Ramos (cell line): ENCODE results near the gene ZNF226.
"Not testable (repeated sequence)": the region's sequence is repeated elsewhere in the genome, so short reads cannot be mapped to it uniquely, and the experiment has no call there.

ENCODE experiments used
- in situ Hi-C: fragments of 300-500 bp; cut with MboI; formaldehyde crosslinking; loops from one replicate; pipeline ENCODE4 v1.14.3; 2022; ENCODE audit warnings: low sequenced_read_pairs; ENCODE audit not compliant: unreplicated experiment

Gene ZNF226

DNA sequence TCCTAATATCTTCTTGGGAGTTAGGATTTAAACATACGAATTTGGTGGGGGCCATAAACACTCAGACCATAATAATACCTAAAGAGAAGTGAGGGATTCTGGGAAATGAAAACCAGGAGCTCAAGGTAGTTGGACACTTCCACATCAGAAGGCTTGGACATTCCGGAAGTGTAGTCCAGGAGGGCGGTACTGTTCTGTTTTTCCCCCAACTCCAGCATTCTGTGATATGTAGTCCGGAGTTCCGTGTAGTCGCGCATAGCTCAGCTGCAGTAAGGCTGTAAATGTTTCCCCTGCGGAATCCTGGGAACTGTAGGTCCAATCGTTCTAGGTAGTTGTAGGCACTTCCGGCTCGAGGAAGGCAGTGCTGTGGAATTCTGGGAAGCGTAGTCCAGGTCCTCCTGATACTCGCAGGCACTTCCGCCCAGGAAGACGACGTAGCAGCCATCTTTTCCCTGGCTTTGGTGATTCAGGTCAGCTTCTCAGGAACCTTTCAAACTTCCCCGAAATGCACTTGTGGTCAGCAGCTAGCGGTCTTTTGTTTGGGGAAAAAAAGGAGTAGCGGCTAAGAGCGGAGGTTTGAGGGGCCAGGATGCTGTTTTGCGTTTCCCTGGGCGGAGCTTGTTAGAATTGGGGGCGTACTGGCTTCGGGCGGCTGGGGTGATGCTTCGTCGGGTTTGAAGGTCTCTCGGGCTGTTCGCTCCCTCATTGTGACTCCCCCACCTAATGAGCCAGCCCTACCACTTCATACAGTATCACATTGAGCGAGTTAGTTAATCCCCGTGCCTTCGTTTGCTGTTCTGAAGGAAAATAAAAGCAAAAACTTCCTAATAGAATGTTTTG lies at the start of gene ZNF226:
ZNF226 (plus strand) TSS at position 428 of the 840 bp plus-strand sequence. CDS start 4,981 bp downstream, outside the sequence.
- in situ Hi-C loops = no loop called here

DNA sequence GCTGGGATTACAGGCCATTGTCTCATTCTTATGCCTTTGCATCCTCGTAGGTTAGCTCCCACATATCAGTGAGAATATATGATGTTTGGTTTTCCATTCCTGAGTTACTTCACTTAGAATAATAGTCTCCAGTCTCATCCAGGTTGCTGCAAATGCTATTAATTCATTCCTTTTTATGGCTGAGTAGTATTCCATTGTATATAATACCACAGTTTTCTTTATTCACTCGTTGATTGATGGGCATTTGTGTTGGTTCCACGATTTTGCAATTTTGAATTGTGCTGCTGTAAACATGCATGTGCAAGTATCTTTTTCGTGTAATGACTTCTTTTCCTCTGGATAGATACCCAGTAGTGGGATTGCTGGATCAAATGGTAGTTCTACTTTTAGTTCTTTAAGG lies 43.7 kb upstream of the ZNF226 start:
- in situ Hi-C loops = not testable (repeated sequence)

DNA sequence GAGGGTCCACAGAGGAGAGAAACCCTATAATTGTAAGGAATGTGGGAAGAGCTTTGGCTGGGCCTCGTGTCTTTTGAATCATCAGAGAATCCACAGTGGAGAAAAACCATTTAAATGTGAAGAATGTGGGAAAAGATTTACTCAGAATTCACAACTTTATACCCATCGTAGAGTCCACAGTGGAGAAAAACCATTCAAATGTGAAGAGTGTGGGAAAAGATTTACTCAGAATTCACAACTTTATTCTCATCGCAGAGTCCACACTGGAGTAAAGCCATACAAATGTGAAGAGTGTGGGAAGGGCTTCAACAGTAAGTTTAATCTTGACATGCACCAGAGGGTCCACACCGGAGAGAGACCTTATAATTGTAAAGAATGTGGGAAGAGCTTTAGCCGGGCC lies 32.9 kb upstream of the ZNF226 start:
- in situ Hi-C loops = no loop called here

GRCh38 chr19:44141191-44142058 lies 23.5 kb upstream of the ZNF226 start, which contains the start of gene ZNF234:
TSS of gene ZNF234 (plus strand) at chr19:44141554. CDS start at chr19:44144633, 3,079 bp downstream.
- in situ Hi-C loops = no loop called here

DNA sequence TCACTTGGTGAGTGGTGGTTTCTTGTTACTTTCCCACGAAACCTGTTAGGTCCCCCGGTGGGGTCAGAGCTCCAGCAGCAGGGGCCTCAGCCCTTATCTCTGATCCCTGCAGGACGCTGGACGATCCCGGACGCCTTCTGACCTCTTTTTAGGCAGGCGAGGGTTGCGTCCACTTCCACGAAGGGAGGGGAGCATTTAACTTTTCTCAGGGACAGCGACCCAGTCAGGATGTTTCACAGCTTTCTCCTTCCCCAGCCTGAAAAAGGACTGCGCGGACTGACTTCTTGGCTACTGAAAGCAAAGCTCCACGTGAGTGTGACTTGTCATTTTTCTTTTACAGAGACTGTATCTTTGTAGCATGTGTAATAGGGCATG lies 22.9 kb upstream of the ZNF226 start:
- in situ Hi-C loops = no loop called here

DNA sequence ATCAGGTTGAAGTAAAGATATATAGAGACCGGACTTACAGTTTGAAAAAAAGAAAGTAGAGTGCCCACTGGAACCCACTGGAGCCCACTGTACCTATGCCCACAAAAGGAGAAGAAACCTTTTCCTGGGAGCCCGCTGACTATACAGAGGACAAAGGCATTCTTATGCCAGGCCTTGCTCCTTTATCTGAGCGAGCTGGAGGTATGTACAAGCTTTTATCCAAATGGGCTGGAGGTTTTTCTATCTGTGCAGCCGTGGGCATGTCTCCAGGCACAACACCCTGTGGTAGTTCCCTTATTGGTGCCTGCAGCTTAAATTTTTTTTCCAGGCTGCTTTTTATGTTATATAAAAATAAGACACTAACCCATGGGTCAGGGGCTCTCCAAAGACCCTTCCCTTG lies 15.1 kb upstream of the ZNF226 start:
- in situ Hi-C loops = no loop called here

DNA sequence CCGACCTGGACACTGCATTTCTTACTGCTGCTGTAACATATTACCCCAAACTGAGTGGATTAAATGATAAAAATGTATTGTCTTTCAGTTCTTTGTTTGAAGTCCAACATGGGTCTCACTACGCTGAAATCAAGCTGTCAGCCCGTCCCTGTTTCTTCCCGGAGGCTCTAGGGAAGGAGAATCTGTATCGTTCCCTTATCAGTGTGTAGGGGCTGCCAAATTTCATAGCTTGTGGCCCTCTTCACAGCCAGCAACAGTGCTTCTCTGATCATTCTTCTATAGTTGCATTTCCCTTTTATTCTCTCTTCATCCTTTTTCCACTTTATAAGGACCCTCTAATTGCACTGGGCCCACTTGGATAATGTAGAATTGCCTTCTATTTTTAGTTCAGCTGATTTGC lies 13.4 kb upstream of the ZNF226 start:
- in situ Hi-C loops = no loop called here

DNA sequence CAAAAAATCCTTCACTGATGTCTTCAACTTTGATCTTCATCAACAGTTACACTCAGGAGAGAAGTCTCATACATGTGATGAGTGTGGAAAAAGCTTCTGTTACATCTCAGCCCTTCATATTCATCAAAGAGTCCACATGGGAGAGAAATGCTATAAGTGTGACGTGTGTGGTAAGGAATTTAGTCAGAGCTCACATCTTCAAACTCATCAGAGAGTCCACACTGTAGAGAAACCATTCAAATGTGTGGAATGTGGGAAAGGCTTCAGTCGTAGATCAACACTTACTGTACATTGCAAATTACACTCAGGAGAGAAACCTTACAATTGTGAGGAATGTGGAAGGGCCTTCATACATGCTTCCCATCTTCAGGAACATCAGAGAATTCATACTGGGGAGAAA lies 8.4 kb upstream of the ZNF226 start:
- in situ Hi-C loops = no loop called here

- in situ Hi-C loops = no loop called here
Observed at GRCh38 chr19:44163789-44164188, 1.1 kb upstream of the ZNF226 start.

DNA sequence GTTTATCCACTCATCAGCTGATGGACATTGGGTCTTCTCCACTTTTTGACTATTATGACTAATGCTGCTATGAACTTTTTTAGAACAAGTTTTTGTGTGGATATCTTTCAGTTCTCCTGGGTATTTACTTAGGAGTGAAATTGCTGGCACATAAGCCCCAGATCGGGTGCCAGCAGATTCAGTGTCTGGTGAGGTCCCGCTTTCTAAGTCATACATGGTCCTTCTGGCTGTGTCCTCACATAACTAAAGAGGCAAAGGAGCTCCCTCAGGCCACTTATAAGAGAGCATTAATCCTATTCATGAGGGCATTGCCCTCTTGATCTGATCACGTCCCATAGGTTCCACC lies 600 bp upstream of the ZNF226 start:
- in situ Hi-C loops = no loop called here

DNA sequence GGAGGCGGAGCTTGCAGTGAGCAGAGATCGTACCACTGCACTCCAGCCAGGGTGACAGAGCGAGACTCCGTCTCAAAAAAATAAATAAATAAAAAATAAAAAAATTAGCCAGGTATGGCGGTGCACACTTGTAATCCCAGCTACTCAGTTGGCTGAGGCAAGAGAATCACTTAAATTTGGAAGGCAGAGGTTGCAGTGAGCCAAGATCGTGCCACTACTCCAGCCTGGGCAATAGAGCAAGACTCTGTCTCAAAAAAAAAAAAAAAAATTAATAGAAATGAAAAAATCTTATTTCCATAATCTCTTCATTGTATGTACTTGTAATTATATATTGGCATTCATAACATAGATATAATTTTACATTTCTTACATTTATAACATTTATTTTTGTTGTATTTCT lies 5.8 kb downstream of the ZNF226 start:
- in situ Hi-C loops = not testable (repeated sequence)

GRCh38 chr19:44176590-44176989 lies 11.7 kb downstream of the ZNF226 start:
- in situ Hi-C loops = no loop called here

DNA sequence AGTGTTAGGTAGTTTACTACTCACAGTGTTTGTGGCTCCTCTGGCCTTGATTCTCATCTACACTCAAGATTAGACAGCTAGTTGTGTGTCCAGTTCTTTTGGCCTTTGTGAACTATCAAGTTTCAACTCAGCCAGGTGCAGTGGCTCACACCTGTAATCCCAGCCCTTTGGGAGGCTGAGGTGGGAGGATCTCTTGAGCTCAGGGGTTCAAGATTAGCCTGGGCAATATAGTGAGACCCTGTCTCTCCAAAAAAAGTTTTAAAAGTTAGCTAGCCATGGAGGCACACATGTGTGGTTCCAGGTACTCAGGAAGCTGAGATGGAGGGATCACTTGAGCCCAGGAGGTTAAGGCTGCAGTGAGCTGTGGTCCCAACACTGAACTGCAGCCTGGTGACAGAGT lies 16.1 kb downstream of the ZNF226 start:
- in situ Hi-C loops = no loop called here

- in situ Hi-C loops = no loop called here
Observed at GRCh38 chr19:44182145-44182544, 17.2 kb downstream of the ZNF226 start.

GRCh38 chr19:44190020-44190419 lies 25.1 kb downstream of the ZNF226 start:
- in situ Hi-C loops = no loop called here

GRCh38 chr19:44192127-44192526 lies 27.2 kb downstream of the ZNF226 start:
- in situ Hi-C loops = no loop called here

DNA sequence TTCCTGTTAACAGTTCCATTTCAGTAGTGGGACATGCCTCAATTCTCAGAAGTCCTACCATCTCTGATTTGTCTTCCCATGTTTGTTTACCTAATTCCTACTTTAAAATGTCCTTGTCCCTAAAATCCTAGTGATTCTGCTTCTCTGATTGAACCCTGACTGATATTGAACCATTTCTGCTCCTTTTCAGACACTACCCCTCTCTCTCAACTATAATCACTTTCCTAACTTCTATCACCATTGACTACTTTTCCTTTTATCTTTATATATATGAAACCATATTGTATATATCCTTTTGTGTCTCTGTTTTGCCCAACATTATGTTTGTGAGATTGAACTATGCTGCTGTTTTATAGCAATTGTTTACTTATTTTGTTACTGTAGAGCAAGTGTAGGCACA lies 31.9 kb downstream of the ZNF226 start:
- in situ Hi-C loops = no loop called here

DNA sequence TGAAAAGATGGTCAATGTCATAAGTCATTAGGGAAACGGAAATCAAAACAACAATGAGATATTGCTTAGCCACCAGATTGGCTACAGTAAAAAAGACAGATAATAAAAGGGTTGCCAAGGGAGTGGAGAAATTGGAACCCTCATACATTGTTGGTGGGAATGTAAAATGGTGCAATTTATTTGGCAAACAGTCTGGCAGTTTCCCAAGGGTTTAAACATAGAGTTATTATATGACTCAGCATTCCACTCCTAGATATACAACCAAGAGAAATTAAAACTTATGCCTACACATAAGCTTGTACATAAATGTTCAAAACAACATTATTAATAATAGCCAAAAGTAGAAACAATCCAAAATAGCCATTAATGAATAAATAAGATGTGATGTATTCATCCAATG lies 37.6 kb downstream of the ZNF226 start:
- in situ Hi-C loops = no loop called here

DNA sequence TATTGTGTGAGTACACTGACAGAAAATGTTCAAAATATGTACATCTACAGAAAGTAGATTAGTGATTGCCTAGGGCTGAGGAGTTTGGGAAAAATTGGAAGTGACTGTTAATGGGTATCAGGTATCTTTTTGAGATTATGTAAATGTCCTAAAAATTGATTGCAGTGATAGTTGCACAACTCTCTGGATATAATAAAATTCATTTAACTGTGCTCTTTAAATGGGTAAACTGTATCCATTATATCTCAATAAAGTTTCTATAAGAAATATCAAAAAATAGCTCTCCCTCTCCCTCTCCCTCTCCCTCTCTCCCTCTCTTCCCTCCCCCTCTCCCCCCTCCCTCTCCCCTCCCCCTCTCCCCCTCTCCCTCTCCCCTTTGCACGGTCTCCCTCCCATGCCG lies 38.1 kb downstream of the ZNF226 start:
- in situ Hi-C loops = no loop called here

DNA sequence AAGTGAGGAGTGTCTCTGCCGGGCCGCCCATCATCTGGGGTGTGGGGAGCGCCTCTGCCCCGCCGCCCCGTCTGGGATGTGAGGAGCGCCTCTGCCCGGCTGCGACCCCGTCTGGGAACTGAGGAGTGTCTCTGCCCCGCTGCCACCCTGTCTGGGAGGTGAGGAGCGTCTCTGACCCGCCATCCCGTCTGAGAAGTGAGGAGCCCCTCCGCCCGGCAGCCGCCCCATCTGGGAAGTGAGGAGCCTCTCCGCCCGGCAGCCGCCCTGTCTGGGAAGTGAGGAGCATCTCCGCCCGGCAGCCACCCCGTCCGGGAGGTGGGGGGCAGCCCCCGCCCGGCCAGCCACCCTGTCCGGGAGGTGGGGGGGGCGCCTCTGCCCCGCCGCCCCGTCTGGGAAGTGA lies 39.0 kb downstream of the ZNF226 start:
- in situ Hi-C loops = not testable (repeated sequence)

GRCh38 chr19:44204772-44205171 lies 39.9 kb downstream of the ZNF226 start:
- in situ Hi-C loops = no loop called here
